OCI-LY7 (cell line): Measurements from ENCODE around the gene MRPL23. TPM values are rescaled to one million over a fixed set of nuclear protein-coding genes. Genes with fewer than 3 reads are reported as not detected.

Source experiments
- BruUV-seq: library from RNA; stranded (reverse); fragments of 400-500 nt; replicated peaks from 2 replicates; lab custom pipeline; 2021; lab: Mats Ljungman, UMichigan
- CTCF ChIA-PET: fragments of 300-600 bp; sonication (Branson Sonifier 250); formaldehyde crosslinking; loops from one replicate; lab custom pipeline; 2022; ENCODE audit warnings: antibody characterized with exemption; ENCODE audit not compliant: unreplicated experiment; lab: Charles Lee
- POLR2A ChIA-PET: fragments of 300-600 bp; sonication (Branson Sonifier 250); formaldehyde crosslinking; loops from one replicate; lab custom pipeline; 2022; ENCODE audit warnings: antibody characterized with exemption; lab: Charles Lee
- DNase-seq: peaks from one replicate; pipeline ENCODE4 v3.0.0-alpha.2; 2015; ENCODE audit warnings: low spot score
- H2AFZ ChIP-seq: fragments of 200-600 bp; sonication (generic), shearing (Covaris generic); 2 replicates; pipeline ENCODE4 v1.6.1; 2014; ENCODE audit warnings: mild to moderate bottlenecking, antibody characterized with exemption, low read length, moderate library complexity
- H3K27ac ChIP-seq: fragments of 200-600 bp; sonication (generic); 2 replicates; pipeline ENCODE4 v1.5.1; 2014; ENCODE audit warnings: mixed run types, low read depth, mild to moderate bottlenecking, moderate library complexity, low read length, inconsistent platforms; ENCODE audit not compliant: poor library complexity, severe bottlenecking
- H3K36me3 ChIP-seq: fragments of 200-600 bp; sonication (generic); 2 replicates; pipeline ENCODE4 v1.6.1; 2014; ENCODE audit warnings: mild to moderate bottlenecking, antibody characterized with exemption, low read length, moderate library complexity, mixed read lengths; ENCODE audit not compliant: insufficient read depth
- H3K4me1 ChIP-seq: fragments of 200-600 bp; sonication (generic); 2 replicates; pipeline ENCODE4 v1.5.1; 2014; ENCODE audit warnings: mild to moderate bottlenecking, low read length; ENCODE audit not compliant: insufficient read depth, poor library complexity, severe bottlenecking
- H3K4me2 ChIP-seq: fragments of 200-600 bp; sonication (generic); 2 replicates; pipeline ENCODE4 v1.6.1; 2014; ENCODE audit warnings: mild to moderate bottlenecking, low read length
- H3K4me3 ChIP-seq: fragments of 200-600 bp; sonication (generic); 2 replicates; pipeline ENCODE4 v1.5.1; 2014; ENCODE audit warnings: mild to moderate bottlenecking, low read depth, low read length; ENCODE audit not compliant: poor library complexity, severe bottlenecking
- H3K79me2 ChIP-seq: fragments of 200-600 bp; sonication (generic); 2 replicates; pipeline ENCODE4 v1.6.1; 2016; ENCODE audit warnings: low read depth, mild to moderate bottlenecking, low read length, moderate library complexity, mixed read lengths; ENCODE audit not compliant: insufficient read depth
- H3K9me2 ChIP-seq: fragments of 200-600 bp; sonication (generic); 2 replicates; pipeline ENCODE4 v1.6.1; 2016; ENCODE audit warnings: mild to moderate bottlenecking, low read length, mixed read lengths; ENCODE audit not compliant: insufficient read depth
- H3K9me3 ChIP-seq: fragments of 200-600 bp; sonication (generic); 2 replicates; pipeline ENCODE4 v1.6.1; 2014; ENCODE audit warnings: mild to moderate bottlenecking, mixed run types, low read length, mixed read lengths
- H4K20me1 ChIP-seq: fragments of 200-600 bp; sonication (generic); 2 replicates; pipeline ENCODE4 v1.6.1; 2014; ENCODE audit warnings: mild to moderate bottlenecking, antibody characterized with exemption, low read length, moderate library complexity, mixed read lengths; ENCODE audit not compliant: insufficient read depth
- EZH2phosphoT487 ChIP-seq: fragments of 200-600 bp; sonication (generic); IDR thresholded peaks from 2 replicates; pipeline ENCODE4 v1.6.1; 2018; ENCODE audit warnings: low read depth, borderline replicate concordance, mild to moderate bottlenecking, mixed run types, antibody characterized with exemption, low read length, moderate library complexity, mixed read lengths
- intact Hi-C: fragments of 100-400 bp; cut with micrococcal nuclease; formaldehyde crosslinking; loops from one replicate; pipeline ENCODE4 v1.10.0; 2022; ENCODE audit not compliant: unreplicated experiment
- total RNA-seq, 2 experiments: library from RNA; depleted of rRNA in 1 of 2; stranded (reverse); fragments of >200 nt in 1 of 2; shearing (Covaris generic) in 1 of 2; gene quantifications; 2 replicates each; pipeline ENCODE4 v1.2.3, GENCODE V29; 2014 to 2022
- TF ChIP-seq, protein P1 (sequence below): fragments of 200-600 bp; sonication (generic); conservative IDR thresholded peaks from 2 replicates; pipeline ENCODE4 v1.5.1; 2014; ENCODE audit warnings: mild to moderate bottlenecking, antibody characterized with exemption, low read length, moderate library complexity, mixed read lengths

Gene MRPL23
- total RNA-seq, 2 experiments from 2014 or later, result 131 to 149 TPM

DNA sequence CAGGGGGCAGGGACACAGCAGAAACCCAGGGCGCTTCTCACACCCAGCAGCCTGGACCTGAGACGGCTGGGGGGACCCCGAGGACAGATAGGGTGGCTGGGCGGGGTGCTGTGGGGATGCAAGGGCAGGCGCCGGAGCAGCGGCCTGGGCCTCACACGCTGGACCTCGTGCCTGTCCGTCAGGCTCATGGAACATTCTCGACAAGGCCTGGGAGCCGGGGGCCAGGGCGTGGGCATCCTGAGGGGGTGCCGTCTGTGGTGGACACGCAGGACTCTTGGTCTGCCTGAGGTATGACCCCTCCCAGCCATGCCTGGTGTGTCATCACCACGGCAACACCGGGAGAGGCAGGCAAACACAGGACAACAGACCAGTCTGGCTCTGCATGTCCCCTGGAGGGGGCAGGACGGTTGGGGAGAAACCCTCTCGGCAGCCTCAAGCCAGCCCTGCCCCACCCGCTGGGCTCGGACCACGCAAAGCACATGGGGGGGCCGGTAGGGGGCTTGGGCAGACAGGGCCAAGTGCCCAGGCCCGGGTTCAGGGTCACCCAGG, 21.4 kb downstream of the MRPL23 start:
- CTCF ChIA-PET, result no interaction called here
- no peaks in the 10 kb centered on the region for H3K36me3 ChIP-seq
- H3K4me1 ChIP-seq, result no peaks in the 10 kb centered on the region
- BruUV-seq, result no TSS peak
- no peak for DNase-seq
- H4K20me1 ChIP-seq, result no peaks in the 10 kb centered on the region
- TF ChIP-seq EZH2phosphoT487, result no peak
- TF ChIP-seq, protein P1, sequence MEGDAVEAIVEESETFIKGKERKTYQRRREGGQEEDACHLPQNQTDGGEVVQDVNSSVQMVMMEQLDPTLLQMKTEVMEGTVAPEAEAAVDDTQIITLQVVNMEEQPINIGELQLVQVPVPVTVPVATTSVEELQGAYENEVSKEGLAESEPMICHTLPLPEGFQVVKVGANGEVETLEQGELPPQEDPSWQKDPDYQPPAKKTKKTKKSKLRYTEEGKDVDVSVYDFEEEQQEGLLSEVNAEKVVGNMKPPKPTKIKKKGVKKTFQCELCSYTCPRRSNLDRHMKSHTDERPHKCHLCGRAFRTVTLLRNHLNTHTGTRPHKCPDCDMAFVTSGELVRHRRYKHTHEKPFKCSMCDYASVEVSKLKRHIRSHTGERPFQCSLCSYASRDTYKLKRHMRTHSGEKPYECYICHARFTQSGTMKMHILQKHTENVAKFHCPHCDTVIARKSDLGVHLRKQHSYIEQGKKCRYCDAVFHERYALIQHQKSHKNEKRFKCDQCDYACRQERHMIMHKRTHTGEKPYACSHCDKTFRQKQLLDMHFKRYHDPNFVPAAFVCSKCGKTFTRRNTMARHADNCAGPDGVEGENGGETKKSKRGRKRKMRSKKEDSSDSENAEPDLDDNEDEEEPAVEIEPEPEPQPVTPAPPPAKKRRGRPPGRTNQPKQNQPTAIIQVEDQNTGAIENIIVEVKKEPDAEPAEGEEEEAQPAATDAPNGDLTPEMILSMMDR, result no peak
- POLR2A ChIA-PET, result interaction anchor here (0.6 kb wide), 1 partner anchor 67 kb away, joined by 4 read pairs; no protein-coding TSS in a partner anchor
- H2AFZ ChIP-seq, result no peak overlapping the region
- no peak overlapping the region for H3K4me2 ChIP-seq
- no peaks in the 10 kb centered on the region for H3K79me2 ChIP-seq
- intact Hi-C loops, result no loop called here
- no peak overlapping the region for H3K4me3 ChIP-seq
- no peaks in the 10 kb centered on the region for H3K9me3 ChIP-seq
- no peaks in the 10 kb centered on the region for H3K9me2 ChIP-seq
- no peak overlapping the region for H3K27ac ChIP-seq

DNA sequence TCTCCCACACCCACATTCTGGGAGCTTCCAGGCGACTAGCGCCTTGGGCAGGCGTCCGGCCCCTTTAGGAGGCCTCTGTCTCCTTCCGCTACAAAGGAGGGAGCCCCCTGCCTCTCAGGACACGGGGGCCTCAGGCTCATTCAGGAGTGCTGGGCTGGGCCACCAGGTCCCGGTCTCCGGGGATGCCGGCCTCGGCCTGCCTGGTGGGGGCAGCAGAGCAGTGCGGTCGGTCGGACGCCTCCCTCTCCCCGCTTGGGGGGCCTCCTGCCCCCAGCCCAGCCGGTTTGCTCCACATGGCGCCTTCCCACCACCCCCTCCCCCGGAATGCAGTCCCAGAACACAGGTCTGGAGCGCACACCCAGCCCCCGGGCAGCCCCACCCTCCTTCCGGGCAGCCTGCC, 21.9 kb downstream of the MRPL23 start:
- ChIA-PET CTCF (no interaction called here), POLR2A (no interaction called here)
- no peak overlapping the region for H2AFZ ChIP-seq

DNA sequence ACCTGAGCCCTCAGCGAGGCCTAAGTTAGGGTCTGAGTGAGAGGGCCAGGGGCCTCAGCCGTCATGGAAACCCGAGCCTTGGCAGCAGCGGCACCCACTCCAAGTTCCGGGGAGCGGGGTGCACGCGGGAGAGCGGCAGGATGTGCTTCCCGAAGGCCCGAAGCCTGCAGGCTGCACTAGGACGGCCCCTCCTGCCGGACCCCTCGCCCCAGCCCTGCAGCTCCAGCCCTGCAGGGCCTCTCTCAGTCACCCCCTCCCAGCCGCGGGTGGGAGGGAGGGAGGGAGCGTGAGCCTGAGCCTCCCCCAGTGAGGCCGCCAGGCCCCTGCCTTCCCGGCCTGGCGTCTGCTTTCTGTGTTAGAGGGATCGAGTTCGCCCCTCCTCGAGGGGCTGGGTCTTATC, 22.6 kb downstream of the MRPL23 start:
- no peaks in the 10 kb centered on the region for H3K9me2 ChIP-seq
- no peaks in the 10 kb centered on the region for H3K79me2 ChIP-seq
- H3K36me3 ChIP-seq, result no peaks in the 10 kb centered on the region
- no peak for DNase-seq
- no peaks in the 10 kb centered on the region for H4K20me1 ChIP-seq
- H3K4me2 ChIP-seq, result no peak overlapping the region
- no TSS peak for BruUV-seq
- ChIA-PET CTCF (no interaction called here), POLR2A (no interaction called here)
- no peak overlapping the region for H3K4me3 ChIP-seq
- no peak overlapping the region for H3K27ac ChIP-seq
- TF ChIP-seq, protein P1, result no peak
- intact Hi-C loops, result no loop called here
- no peak overlapping the region for H2AFZ ChIP-seq
- no peaks in the 10 kb centered on the region for H3K9me3 ChIP-seq
- H3K4me1 ChIP-seq, result no peaks in the 10 kb centered on the region

More for the DNA sequence above, 21.9 kb downstream of the MRPL23 start:
- Histone ChIP-seq H3K9me3 (no peaks in the 10 kb centered on the region), H3K4me3 (no peak overlapping the region), H3K4me2 (no peak overlapping the region), H3K9me2 (no peaks in the 10 kb centered on the region), H3K36me3 (no peaks in the 10 kb centered on the region), H3K79me2 (no peaks in the 10 kb centered on the region), H4K20me1 (no peaks in the 10 kb centered on the region), H3K4me1 (no peaks in the 10 kb centered on the region), H3K27ac (no peak overlapping the region)
- no TSS peak for BruUV-seq
- TF ChIP-seq, protein P1, result no peak
- TF ChIP-seq EZH2phosphoT487, result no peak
- no peak for DNase-seq
- intact Hi-C loops, result no loop called here
